RWPE1 (cell line): ENCODE data around the gene KIN.

Experiments
- CTCF ChIA-PET: fragments of 350-600 bp; sonication (Branson Sonifier 250); formaldehyde crosslinking; extraction: SDS; loops from one replicate; lab custom pipeline; 2021; lab: Yijun Ruan, JAX
- POLR2A ChIA-PET: fragments of 400-600 bp; formaldehyde crosslinking; extraction: SDS; loops from one replicate; lab custom pipeline; 2020; ENCODE audit warnings: antibody characterized with exemption; ENCODE audit not compliant: low non-redundant PET; lab: Yijun Ruan, JAX
- DNase-seq: peaks from one replicate; pipeline ENCODE4 v3.0.0; 2012; ENCODE audit warnings: low spot score
- H3K27ac ChIP-seq: fragments of 450-650 bp; 2 replicates; pipeline ENCODE4 v1.5.1; 2017
- TF ChIP-seq, protein P1 (sequence below): fragments of 450-650 bp; conservative IDR thresholded peaks from 2 replicates; pipeline ENCODE4 v1.5.1; 2017; ENCODE audit warnings: low read depth, mild to moderate bottlenecking

Gene KIN

DNA sequence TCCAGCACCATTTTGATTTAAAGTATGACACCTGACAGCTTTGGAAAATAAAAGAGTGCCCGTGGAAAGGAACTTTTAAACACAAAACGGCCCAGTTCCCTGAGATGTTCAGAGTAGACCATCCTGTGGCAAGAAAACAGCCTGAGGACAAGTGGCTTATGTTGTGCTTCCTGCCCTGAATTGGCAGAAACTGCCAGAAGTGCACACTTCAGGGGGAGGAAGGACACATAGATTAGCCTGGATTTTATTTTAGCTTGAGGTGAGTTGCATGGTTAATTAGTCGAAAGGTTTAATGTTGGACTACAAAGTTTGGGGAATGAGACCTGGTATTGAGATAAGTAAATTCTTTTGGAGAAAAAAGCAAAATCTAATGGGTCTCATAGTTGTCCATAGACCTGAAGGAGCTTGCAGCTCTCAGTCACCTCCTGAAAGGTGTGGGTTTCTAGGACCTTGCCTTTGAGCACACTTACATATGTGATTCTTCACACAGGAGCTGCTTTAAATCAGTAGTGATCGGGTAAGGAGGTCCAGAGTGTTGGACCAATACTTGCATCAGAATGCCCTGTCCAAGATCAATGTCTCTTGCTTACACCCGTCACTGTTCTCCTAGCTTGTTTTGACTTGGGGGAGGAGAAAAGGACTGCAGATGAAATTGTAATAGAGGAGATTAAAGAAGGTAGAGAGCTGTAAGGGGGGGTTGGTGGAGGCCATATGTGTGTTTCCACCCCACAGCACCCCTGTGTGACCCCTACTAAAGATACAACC is 79.8 kb downstream of the KIN start:
- DNase-seq: no peak
- H3K27ac ChIP-seq: no peak overlapping the region
- ChIA-PET CTCF (interaction anchor here (0.6 kb wide), 1 partner anchor 1585 kb away, joined by 3 read pairs; no protein-coding TSS in a partner anchor), POLR2A (no interaction called here)
- TF ChIP-seq, protein P1, sequence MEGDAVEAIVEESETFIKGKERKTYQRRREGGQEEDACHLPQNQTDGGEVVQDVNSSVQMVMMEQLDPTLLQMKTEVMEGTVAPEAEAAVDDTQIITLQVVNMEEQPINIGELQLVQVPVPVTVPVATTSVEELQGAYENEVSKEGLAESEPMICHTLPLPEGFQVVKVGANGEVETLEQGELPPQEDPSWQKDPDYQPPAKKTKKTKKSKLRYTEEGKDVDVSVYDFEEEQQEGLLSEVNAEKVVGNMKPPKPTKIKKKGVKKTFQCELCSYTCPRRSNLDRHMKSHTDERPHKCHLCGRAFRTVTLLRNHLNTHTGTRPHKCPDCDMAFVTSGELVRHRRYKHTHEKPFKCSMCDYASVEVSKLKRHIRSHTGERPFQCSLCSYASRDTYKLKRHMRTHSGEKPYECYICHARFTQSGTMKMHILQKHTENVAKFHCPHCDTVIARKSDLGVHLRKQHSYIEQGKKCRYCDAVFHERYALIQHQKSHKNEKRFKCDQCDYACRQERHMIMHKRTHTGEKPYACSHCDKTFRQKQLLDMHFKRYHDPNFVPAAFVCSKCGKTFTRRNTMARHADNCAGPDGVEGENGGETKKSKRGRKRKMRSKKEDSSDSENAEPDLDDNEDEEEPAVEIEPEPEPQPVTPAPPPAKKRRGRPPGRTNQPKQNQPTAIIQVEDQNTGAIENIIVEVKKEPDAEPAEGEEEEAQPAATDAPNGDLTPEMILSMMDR: no peak

DNA sequence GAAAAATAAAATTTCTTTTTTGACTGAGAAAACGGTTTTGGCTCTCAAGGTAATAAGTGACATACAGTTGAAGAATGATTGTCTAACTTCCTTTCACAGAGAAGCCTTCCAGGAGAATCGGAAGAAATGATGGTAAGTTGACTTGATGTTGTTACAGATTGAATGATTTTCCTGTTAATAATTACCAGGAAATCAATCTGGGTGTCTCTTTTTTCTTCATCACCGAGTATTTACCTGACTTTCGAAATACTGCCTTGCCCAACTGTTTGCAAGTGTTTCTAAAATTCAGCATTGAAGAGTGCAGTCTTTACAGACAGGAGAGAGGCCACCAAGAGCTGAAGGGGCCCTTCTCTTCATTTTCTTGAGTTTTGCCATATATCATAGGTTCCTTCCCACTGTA is 80.7 kb downstream of the KIN start:
- no peak for DNase-seq
- no peak overlapping the region for H3K27ac ChIP-seq
- ChIA-PET POLR2A (no interaction called here), CTCF (no interaction called here)
- TF ChIP-seq, protein P1: no peak

DNA sequence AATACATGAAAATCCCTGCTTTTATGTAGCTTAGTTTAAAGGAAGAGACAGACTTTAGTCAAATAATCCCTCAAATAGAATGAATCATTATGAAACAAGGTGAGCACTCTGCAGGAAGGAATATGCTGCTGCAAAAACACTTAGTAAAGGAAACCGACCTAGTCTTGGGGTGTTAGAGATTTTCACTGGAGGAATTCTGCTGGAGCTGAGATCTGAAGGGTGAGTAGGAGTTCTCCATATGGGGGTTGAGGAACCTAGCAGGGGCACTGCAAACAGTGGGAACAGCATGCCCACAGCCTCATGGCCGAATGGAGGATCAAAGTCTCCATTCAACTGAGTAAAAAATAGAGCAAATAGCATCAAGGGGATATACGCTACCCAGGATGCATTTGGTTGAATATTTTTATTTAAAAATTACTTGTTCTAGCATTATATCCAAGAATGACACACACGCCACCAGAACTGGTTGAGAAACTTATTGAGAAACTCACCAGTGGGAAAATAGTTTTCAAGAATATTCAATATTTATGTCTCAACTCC is 81.2 kb downstream of the KIN start:
- ChIA-PET POLR2A (no interaction called here), CTCF (no interaction called here)
- TF ChIP-seq, protein P1: no peak
- H3K27ac ChIP-seq: no peak overlapping the region
- DNase-seq: no peak

DNA sequence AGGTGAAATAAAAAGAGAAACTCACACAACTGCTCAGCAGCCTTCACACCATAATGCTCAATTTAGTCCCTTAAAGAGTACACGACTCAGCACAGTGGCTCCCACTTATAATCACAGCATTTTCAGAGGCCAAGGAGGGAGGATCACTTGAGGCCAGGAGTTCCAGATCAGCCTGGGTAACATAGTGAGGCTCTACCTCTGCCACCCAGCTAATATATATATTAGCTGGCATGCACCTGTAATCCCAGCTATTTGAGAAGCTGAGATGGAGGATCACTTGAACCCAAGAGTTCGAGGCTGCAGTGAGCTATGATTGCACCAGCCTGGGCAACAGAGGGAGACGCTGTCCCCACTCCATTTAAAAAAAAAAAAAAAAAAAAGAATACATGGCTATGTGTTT is 82.5 kb downstream of the KIN start:
- CTCF ChIA-PET: no interaction called here
- POLR2A ChIA-PET: no interaction called here
- no peak for DNase-seq
- H3K27ac ChIP-seq: no peak overlapping the region
- TF ChIP-seq, protein P1: no peak

DNA sequence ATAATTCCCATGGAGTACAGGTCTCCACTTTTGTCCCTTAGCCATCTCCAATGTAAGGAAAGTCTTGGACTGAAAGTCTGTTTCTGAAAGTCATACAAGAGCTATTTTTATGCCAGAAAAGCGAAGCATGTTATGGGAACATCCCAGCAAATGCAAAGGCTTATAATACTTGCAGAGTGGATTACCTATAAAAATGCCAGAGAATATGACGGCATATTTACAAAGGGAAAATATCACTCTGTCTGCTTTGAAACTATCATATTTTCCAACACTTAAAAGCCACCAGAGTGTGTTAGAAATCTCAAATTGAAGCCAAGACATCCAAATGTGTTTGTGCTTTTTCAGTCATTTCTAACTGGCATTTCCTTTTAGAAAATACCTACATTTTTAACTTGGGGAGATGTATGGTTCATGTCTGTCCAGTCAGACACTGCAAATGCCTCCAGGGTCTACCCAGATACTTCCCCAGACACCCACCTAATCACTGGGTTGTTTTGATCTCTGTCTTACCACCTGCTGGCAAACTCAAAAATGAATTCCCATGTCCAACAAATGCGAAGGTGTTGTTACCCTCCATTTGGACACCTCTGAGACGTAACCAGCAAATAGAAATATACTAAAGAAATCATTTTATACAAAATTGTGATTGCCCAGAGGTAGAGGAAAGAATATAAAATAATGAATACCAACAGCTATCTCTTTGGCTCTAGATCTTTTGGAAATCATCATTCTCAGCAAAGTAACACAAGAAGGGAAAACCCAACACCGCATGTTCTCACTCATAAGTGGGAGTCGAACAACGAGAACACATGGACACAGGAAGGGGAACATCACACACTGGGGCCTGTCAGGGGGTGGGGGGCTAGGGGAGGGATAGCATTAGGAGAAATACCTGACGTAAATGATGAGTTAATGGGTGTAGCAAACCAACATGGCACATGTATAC is 83.4 kb downstream of the KIN start:
- no peak for DNase-seq
- POLR2A ChIA-PET: no interaction called here
- TF ChIP-seq, protein P1: no peak

DNA sequence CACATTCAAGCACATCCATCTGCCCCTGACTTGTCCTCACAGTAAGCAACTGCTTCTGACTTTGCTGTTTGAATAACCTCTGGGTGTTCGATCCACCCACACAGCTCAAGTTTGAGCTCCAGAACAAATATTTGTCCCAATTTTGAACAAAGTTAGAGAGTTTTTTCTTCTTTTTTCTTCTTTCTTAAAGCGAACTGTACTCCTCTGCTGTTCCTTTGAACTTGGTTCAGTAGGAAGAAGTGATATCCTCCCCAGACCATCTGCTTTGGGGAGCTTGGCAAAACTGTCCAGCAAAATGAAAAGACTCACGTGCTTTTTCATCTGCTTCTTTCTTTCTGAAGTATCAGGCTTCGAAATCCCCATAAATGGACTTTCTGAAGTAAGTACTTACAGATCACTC is 84.7 kb downstream of the KIN start, which contains the start of gene ITIH2:
ITIH2 (plus strand) TSS at position 177 of the 400 bp plus-strand sequence; CDS start at position 296, 119 bp downstream.
- DNase-seq: no peak
- POLR2A ChIA-PET: no interaction called here
- no peak within 1 kb of the TSS for H3K27ac ChIP-seq
- TF ChIP-seq, protein P1: no peak
- CTCF ChIA-PET: no interaction called here

More for the DNA sequence above, 83.4 kb downstream of the KIN start:
- H3K27ac ChIP-seq: no peak overlapping the region
- CTCF ChIA-PET: no interaction called here
